GM18868 (cell line): ENCODE data around the gene ITGAL.
"Not testable (repeated sequence)": the region's sequence is repeated elsewhere in the genome, so short reads cannot be mapped to it uniquely, and the experiment has no call there.

Experiments used
- ATAC-seq: cut with Tn5 transposase; IDR thresholded peaks from one replicate; pipeline ENCODE4 v1.9.1; 2021; ENCODE audit warnings: mild to moderate bottlenecking, moderate library complexity; ENCODE audit not compliant: unreplicated experiment

Gene ITGAL

GRCh38 chr16:30472328-30472942 is at the start of gene ITGAL:
ITGAL (plus strand) TSS chr16:30472742; CDS start chr16:30472838, 96 bp downstream.
- peak; percentile 49 for ATAC-seq

GRCh38 chr16:30428055-30428454 is 44.5 kb upstream of the ITGAL start:
- ATAC-seq: no peak

- ATAC-seq: no peak
Observed at GRCh38 chr16:30429418-30429677, 43.2 kb upstream of the ITGAL start.

DNA sequence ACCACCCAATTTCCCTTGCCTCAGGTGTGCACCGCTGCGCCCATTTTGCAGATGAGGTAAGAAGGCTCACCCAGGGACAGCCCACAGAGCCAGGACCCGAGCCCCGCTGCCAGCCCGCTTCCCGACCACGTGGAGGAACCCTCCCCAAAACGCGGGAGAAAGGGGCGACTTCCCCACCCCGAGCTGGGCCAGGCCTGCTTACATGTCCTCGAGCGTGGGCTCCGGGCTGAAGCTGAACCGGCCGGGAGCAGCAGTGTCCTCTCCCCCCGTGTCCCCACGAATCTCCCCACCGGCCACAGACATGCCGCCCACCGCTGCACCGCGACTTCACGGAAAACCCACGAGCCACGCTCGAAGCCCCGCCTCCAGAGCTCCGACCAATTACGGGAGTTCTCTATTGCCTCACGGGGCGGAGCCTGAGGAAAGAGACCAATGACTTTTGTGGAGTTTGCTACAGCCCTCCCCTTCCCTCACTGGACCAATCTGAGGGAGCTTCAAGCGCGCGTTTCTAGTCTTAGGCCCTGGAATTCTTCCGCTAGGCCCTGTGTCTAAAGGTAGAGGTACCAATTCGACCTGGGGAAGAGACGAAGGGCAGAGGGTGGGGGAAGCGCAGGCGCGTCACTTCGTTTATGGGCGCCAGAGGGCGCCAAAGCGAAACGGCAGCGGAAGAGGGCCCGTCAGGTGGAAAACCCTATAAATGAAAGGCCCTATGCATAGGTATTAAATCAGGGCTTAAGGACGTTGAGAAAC is 42.7 kb upstream of the ITGAL start, which contains the start of gene DCTPP1:
TSS of gene DCTPP1 (minus strand) at position 353 of the 750 bp plus-strand sequence. CDS start at position 303, 50 bp downstream.
- peak; percentile 97 for ATAC-seq

- peak; percentile 9 for ATAC-seq
Observed at GRCh38 chr16:30430428-30430970, 42.0 kb upstream of the ITGAL start.

DNA sequence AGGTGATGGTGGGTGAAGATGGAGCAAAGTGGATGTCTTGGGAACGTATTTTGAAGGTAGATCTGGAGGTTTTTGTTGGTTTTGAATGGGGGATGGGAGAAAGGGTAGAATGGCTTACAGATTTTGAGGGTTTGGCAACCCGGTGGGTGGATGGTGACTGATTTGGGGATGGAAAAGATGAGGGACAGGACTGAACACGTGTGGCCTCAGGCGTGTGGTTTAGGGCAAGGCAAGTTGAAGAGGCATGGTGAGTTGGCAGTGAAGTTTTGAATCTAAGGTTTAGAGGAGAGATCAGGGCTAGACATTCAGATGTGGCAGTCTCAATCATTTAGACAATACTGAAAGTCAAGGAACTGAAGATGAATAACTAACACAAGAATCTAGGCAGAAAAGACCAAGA is 37.7 kb upstream of the ITGAL start:
- no peak for ATAC-seq

GRCh38 chr16:30437511-30438046 is 35.0 kb upstream of the ITGAL start:
- ATAC-seq: no peak

GRCh38 chr16:30438835-30439234 is 33.7 kb upstream of the ITGAL start:
- no peak for ATAC-seq

DNA sequence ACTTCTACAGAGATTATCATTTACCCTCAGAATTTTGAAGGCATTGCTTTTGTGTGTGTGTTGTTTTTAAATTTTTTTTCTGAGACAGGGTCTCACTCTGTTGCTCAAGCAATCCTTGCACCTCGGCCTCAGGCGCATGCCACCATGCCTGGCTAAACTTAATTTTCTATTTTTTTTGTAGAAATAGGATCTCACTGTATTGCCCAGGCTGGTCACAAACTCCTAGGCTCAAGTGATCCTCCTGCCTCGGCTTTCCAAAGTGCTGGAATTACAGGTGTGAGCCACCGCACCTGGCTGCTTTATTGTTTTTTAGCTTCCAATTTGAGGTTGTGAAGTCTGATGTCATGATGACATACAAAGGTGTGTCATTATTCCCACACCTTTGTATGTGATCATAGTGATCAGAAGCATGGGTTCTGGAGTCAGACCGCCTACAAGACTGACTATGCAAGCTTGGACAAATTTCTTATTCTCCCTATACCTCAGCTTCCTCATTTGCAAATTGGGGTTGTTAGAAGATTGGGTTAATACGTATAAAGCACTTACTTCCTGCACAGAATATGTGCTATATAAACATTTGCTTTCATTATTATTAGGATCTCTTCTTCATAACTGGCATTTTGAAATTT is 32.7 kb upstream of the ITGAL start:
- no peak for ATAC-seq

DNA sequence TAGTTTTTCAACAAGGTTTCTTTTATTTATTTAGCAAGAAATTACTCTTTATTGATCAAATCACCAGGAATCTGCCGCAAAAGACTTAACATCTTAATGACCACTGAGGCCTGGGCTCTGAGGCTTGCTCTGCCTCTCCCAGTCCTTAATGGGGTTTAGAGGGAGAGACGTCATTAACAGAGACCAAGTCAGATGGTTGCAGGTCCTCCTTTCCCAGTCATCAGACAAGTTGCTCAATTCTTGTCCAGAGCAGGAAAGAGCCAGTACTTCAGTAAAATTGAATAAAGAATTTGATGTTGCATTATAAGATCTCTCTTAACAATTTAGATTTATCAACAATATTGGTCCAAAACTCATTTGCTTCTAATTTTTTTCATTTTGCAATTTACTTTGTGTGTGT is 28.9 kb upstream of the ITGAL start:
- no peak for ATAC-seq

DNA sequence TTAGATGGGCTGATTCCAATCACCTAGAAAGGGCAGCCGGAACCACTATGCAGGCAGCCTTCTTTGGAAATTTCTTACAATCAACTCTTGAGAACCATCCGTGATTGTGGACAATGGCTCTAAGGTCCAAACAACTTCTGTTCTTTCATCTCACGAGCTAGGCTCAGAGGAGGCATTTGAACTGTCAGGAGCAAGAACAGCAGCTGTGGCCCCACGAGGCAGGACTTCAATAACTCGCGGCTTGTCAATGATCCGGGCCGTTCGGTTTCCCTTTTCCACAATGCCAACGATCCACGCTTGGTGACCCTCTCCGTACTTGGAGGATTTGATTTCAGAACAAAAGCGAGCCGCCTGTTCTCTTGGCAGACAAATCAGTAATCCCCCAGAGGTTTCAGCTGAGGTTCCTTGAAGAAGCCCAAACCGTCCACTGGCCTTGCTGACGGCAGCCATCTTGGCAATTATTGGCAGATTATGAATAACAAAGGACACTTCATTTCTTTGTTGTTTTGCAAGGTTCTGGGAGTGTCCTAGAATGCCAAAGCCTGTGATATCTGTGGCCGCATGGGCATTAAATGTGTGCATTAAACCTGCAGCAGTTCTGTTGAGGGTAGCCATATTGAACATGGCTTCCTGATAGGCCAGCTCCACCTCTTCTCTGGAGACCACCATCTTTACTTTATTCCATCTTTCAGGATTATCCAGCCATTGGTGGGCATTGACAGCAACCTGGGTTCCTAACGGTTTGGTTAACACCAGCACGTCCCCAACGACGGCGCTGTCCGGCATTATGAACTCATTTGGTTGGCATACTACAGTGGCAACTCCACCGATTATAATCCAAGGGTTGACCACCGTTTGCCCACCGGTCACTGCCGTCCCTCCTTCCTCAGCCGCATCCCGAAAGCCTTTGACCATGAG is 28.1 kb upstream of the ITGAL start:
- no peak for ATAC-seq

- ATAC-seq: no peak
Observed at GRCh38 chr16:30445149-30445407, 27.5 kb upstream of the ITGAL start.

- peak; percentile 95 for ATAC-seq
Observed at GRCh38 chr16:30445408-30446202, 26.9 kb upstream of the ITGAL start, which contains the start of gene SEPHS2. SEPHS2 (minus strand) TSS chr16:30445874; CDS start chr16:30445727, 147 bp downstream.

- no peak for ATAC-seq
Observed at GRCh38 chr16:30446203-30446595, 26.3 kb upstream of the ITGAL start.

DNA sequence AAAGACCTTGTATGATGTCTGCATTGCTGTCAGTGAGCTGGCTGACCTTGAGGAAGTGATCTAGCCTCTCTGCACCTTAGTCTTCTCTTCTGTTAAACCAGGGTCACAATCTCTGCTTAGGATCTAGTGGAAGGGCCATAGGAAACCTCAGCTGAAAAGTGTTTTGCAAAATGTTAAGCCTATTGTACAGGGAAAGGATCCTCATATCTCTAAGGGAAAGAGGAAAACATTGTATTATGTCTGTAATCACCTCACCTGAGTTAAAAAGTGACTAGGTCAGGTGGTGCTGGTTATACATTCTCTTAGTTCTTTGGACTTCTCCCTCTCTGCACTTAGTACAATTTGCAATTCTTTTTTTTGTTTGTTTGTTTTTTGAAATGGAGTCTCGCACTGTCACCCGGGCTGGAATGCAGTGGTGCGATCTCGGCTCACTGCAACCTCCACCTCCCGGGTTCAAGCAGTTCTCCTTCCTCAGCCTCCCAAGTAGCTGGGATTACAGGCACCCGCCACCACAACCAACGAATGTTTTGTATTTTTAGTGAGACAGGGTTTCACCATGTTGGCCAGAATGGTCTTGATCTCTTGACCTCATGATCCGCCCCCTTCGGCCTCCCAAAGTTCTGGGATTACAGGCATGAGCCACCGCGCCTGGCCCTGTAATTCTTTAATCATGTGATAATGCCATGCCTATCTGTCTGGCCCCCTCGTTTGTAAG is 24.9 kb upstream of the ITGAL start:
- no peak for ATAC-seq

DNA sequence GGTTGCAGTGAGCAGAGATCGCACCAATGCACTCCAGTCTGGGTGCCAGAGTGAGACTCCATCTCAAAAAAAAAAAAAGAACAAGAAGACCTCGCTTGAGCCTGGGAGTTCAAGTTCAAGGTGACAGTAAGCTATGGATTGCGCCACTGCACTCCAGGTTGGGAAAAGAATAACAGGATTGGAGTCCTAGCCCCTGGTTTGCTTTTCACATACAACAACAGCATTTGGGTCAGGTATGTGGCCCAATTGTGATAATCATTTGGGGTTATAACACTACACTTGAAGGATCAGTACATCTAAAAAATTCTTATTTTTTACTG is 23.5 kb upstream of the ITGAL start:
- no peak for ATAC-seq

- ATAC-seq: not testable (repeated sequence)
Observed at GRCh38 chr16:30452709-30453580, 19.6 kb upstream of the ITGAL start.

DNA sequence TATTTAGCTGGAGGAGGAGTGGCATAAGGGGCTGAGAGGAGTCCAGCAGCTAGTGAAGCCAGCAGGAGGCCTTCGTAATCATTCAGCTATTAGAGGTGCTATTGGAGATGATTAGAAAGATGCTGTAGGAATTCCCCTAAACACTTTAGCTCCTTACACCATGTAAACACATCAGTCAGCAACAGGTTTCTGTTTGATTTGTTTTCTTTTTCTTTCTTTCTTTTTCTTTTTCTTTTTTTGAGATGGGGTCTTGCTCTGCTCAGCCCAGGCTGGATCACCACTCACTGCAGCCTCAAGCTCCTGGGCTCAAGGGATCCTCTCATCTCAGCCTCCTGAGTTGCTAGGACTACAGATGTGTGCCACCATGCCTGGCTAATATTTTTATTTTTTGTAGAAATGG is 16.2 kb upstream of the ITGAL start:
- no peak for ATAC-seq

GRCh38 chr16:30457256-30457655 is 15.3 kb upstream of the ITGAL start:
- no peak for ATAC-seq
